Transverse colon (tissue), 3 donors: Measurements from ENCODE around the gene OR4N2.

Experiments
- CTCF ChIP-seq, 5 experiments: fragments of 200-600 bp in 3 of 5; fragments of 450-650 bp in 2 of 5; sonication (generic) in 3 of 5; IDR thresholded peaks; 1 replicate in 2 of 5; 2 replicates in 3 of 5; pipeline ENCODE4 v1.5.1; 2016 to 2017; ENCODE audit warnings: antibody characterized with exemption in 5 of 5, inconsistent platforms in 3 of 5, mild to moderate bottlenecking in 2 of 5, moderate library complexity in 1 of 5
- POLR2A ChIP-seq: fragments of 450-650 bp; IDR thresholded peaks from one replicate; pipeline ENCODE4 v1.6.1; 2016; ENCODE audit warnings: antibody characterized with exemption, mild to moderate bottlenecking, moderate library complexity

GRCh38 chr14:19838433-19838832 is 34.9 kb downstream of the OR4N2 start:
- TF ChIP-seq POLR2A (no peak), CTCF (IDR thresholded peaks at IDR 0.05) (no peak)
